H1 (cell line): ENCODE results near the gene NUP210. TPM values are rescaled to one million over a fixed set of nuclear protein-coding genes. Genes with fewer than 3 reads are reported as not detected.

Experiments
- CTBP2 ChIP-seq: IDR thresholded peaks from 2 replicates; pipeline ENCODE4 v1.7.0; 2011; ENCODE audit warnings: borderline replicate concordance, mild to moderate bottlenecking, moderate library complexity, mixed read lengths, low read length; ENCODE audit not compliant: insufficient read depth, insufficient read length
- FOSL1 ChIP-seq: IDR thresholded peaks from 2 replicates; pipeline ENCODE4 v1.6.1; 2011; ENCODE audit warnings: mild to moderate bottlenecking, low read depth, low read length, moderate library complexity; ENCODE audit not compliant: insufficient read depth
- KDM1A ChIP-seq: fragments of 200-600, 300-600 bp; sonication (generic); IDR thresholded peaks from 2 replicates; pipeline ENCODE4 v1.7.1; 2016; ENCODE audit warnings: mild to moderate bottlenecking, low read length, borderline replicate concordance
- POU5F1 ChIP-seq: IDR thresholded peaks from 2 replicates; pipeline ENCODE4 v1.6.1; 2011; ENCODE audit warnings: low read depth, mild to moderate bottlenecking, low read length, moderate library complexity
- RFX5 ChIP-seq: IDR thresholded peaks from 2 replicates; pipeline ENCODE4 v1.6.1; 2011; ENCODE audit warnings: low read depth, low read length, improper control_type of control experiment, borderline replicate concordance
- polyA plus RNA-seq, 7 experiments: library from polyadenylated mRNA; depleted of rRNA in 3 of 7; stranded (reverse) in 5 of 7; unstranded in 2 of 7; fragments of >200 nt in 5 of 7; fragments of 200-250 nt in 2 of 7; gene quantifications; 1 replicate in 5 of 7; 2 replicates in 1 of 7; 4 replicates in 1 of 7; pipeline versions ENCODE4 v1.2.1 to v1.2.3, GENCODE V29; 2011 to 2013; ENCODE audit warnings: missing spikeins in 2 of 7, mixed read lengths in 2 of 7
- total RNA-seq: library from RNA; stranded (reverse); fragmentation: NEBNext Ultra II Directional; extraction: Animal tissue kit (Norgen Biotek cat#: 25700); gene quantifications from 2 replicates; pipeline ENCODE4 v1.2.1, GENCODE V29; 2021
- TF ChIP-seq, protein P1 (sequence below): fragments of 300-600 bp; sonication (generic); IDR thresholded peaks from 2 replicates; pipeline ENCODE4 v1.7.1; 2012; ENCODE audit warnings: low read length, moderate library complexity, mild to moderate bottlenecking, inconsistent platforms; ENCODE audit not compliant: insufficient replicate concordance

Gene NUP210
- total and polyA plus RNA-seq, 2 of the 8 experiments (the other 6 are each of a cell fraction or from before 2014, with no cell fraction given), result 51.0 to 53.7 TPM

DNA sequence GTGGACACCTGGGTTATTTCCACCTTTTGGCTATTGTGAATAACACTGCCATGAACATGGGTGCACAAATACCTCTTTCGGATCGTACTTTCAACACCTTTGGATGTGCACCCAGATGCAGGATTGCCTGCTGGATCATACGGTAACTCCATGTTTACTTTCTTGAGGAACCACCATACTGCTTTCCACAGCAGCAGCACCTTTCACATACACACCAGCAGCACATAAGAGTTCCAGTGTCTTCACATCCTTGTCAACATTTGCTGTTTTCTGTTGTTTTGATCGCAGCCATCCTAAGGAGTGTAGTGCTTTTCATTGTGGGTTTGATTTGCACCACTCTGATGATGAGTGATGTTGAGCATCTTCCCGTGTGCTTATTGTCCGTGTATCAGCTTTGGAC lies 51.3 kb downstream of the NUP210 start (continued):
- TF ChIP-seq, protein P1, sequence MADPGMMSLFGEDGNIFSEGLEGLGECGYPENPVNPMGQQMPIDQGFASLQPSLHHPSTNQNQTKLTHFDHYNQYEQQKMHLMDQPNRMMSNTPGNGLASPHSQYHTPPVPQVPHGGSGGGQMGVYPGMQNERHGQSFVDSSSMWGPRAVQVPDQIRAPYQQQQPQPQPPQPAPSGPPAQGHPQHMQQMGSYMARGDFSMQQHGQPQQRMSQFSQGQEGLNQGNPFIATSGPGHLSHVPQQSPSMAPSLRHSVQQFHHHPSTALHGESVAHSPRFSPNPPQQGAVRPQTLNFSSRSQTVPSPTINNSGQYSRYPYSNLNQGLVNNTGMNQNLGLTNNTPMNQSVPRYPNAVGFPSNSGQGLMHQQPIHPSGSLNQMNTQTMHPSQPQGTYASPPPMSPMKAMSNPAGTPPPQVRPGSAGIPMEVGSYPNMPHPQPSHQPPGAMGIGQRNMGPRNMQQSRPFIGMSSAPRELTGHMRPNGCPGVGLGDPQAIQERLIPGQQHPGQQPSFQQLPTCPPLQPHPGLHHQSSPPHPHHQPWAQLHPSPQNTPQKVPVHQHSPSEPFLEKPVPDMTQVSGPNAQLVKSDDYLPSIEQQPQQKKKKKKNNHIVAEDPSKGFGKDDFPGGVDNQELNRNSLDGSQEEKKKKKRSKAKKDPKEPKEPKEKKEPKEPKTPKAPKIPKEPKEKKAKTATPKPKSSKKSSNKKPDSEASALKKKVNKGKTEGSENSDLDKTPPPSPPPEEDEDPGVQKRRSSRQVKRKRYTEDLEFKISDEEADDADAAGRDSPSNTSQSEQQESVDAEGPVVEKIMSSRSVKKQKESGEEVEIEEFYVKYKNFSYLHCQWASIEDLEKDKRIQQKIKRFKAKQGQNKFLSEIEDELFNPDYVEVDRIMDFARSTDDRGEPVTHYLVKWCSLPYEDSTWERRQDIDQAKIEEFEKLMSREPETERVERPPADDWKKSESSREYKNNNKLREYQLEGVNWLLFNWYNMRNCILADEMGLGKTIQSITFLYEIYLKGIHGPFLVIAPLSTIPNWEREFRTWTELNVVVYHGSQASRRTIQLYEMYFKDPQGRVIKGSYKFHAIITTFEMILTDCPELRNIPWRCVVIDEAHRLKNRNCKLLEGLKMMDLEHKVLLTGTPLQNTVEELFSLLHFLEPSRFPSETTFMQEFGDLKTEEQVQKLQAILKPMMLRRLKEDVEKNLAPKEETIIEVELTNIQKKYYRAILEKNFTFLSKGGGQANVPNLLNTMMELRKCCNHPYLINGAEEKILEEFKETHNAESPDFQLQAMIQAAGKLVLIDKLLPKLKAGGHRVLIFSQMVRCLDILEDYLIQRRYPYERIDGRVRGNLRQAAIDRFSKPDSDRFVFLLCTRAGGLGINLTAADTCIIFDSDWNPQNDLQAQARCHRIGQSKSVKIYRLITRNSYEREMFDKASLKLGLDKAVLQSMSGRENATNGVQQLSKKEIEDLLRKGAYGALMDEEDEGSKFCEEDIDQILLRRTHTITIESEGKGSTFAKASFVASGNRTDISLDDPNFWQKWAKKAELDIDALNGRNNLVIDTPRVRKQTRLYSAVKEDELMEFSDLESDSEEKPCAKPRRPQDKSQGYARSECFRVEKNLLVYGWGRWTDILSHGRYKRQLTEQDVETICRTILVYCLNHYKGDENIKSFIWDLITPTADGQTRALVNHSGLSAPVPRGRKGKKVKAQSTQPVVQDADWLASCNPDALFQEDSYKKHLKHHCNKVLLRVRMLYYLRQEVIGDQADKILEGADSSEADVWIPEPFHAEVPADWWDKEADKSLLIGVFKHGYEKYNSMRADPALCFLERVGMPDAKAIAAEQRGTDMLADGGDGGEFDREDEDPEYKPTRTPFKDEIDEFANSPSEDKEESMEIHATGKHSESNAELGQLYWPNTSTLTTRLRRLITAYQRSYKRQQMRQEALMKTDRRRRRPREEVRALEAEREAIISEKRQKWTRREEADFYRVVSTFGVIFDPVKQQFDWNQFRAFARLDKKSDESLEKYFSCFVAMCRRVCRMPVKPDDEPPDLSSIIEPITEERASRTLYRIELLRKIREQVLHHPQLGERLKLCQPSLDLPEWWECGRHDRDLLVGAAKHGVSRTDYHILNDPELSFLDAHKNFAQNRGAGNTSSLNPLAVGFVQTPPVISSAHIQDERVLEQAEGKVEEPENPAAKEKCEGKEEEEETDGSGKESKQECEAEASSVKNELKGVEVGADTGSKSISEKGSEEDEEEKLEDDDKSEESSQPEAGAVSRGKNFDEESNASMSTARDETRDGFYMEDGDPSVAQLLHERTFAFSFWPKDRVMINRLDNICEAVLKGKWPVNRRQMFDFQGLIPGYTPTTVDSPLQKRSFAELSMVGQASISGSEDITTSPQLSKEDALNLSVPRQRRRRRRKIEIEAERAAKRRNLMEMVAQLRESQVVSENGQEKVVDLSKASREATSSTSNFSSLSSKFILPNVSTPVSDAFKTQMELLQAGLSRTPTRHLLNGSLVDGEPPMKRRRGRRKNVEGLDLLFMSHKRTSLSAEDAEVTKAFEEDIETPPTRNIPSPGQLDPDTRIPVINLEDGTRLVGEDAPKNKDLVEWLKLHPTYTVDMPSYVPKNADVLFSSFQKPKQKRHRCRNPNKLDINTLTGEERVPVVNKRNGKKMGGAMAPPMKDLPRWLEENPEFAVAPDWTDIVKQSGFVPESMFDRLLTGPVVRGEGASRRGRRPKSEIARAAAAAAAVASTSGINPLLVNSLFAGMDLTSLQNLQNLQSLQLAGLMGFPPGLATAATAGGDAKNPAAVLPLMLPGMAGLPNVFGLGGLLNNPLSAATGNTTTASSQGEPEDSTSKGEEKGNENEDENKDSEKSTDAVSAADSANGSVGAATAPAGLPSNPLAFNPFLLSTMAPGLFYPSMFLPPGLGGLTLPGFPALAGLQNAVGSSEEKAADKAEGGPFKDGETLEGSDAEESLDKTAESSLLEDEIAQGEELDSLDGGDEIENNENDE, result no peak
- TF ChIP-seq KDM1A, result no peak
- no peak for TF ChIP-seq POU5F1
- TF ChIP-seq RFX5, result no peak
- TF ChIP-seq CTBP2, result no peak
- TF ChIP-seq FOSL1, result no peak
